ENCODE measurements around the gene CDX1. TPM values are rescaled to one million over a fixed set of nuclear protein-coding genes. Genes with fewer than 3 reads are reported as not detected.

CDX1 gene
- total and polyA plus RNA-seq, 5 donors from 2014 or later: not detected

- no peaks in the 10 kb centered on the region for H3K27me3 ChIP-seq (ENCODE audit: control insufficient read depth, insufficient read depth, low read length)
- H3K4me3 ChIP-seq (ENCODE audit: low read depth, low read length): no peak overlapping the region
- no peaks in the 10 kb centered on the region for H3K9me3 ChIP-seq (ENCODE audit: control insufficient read depth in 2 of 2, low read length in 2 of 2)
- no peaks in the 10 kb centered on the region for H3K4me1 Mint-ChIP-seq
- H3K9me3 Mint-ChIP-seq: no peaks in the 10 kb centered on the region
- no peaks in the 10 kb centered on the region for H3K36me3 ChIP-seq (ENCODE audit: control insufficient read depth, insufficient read depth, low read length)
- no peaks in the 10 kb centered on the region for H3K4me1 ChIP-seq (ENCODE audit: control insufficient read depth, insufficient read depth, low read length, poor library complexity, severe bottlenecking)
- ATAC-seq (ENCODE audit: low read depth in 2 of 2) (no peak), DNase-seq (no peak)
- peaks cover 5% of the 10 kb centered on the region for H3K27me3 Mint-ChIP-seq
- no peak overlapping the region for H3K4me3 Mint-ChIP-seq
- H3K27ac ChIP-seq (ENCODE audit: insufficient read depth, low read length, poor library complexity, severe bottlenecking): no peak overlapping the region
- H3K27ac Mint-ChIP-seq: peak overlapping the region in 1 of 3 donors; percentile 52
- no peaks in the 10 kb centered on the region for H3K36me3 Mint-ChIP-seq
Observed at GRCh38 chr5:150138551-150139265, 27.9 kb upstream of the CDX1 start.

GRCh38 chr5:150139334-150139733 lies 27.2 kb upstream of the CDX1 start:
- H3K27me3 Mint-ChIP-seq: peaks cover 5% of the 10 kb centered on the region
- ATAC-seq (ENCODE audit: low read depth in 2 of 2): no peak

GRCh38 chr5:150140830-150141229 lies 25.7 kb upstream of the CDX1 start:
- Mint-ChIP-seq H3K36me3 (no peaks in the 10 kb centered on the region), H3K9me3 (no peaks in the 10 kb centered on the region), H3K27ac (no peak overlapping the region), H3K27me3 (peaks cover 5% of the 10 kb centered on the region), H3K4me3 (no peak overlapping the region), H3K4me1 (peaks cover 0 to 3% (median under 1%) of the 10 kb centered on the region in 4 donors)
- Histone ChIP-seq H3K4me3 (ENCODE audit: low read depth, low read length) (no peak overlapping the region), H3K27ac (ENCODE audit: insufficient read depth, low read length, poor library complexity, severe bottlenecking) (no peak overlapping the region), H3K27me3 (ENCODE audit: control insufficient read depth, insufficient read depth, low read length) (no peaks in the 10 kb centered on the region), H3K36me3 (ENCODE audit: control insufficient read depth, insufficient read depth, low read length) (no peaks in the 10 kb centered on the region), H3K9me3 (ENCODE audit: control insufficient read depth in 2 of 2, low read length in 2 of 2) (no peaks in the 10 kb centered on the region), H3K4me1 (ENCODE audit: control insufficient read depth, insufficient read depth, low read length, poor library complexity, severe bottlenecking) (no peaks in the 10 kb centered on the region)
- ATAC-seq (ENCODE audit: low read depth in 2 of 2) (no peak), DNase-seq (no peak)

More at GRCh38 chr5:150139334-150139733, 27.2 kb upstream of the CDX1 start:
- Histone ChIP-seq H3K36me3 (ENCODE audit: control insufficient read depth, insufficient read depth, low read length) (no peaks in the 10 kb centered on the region), H3K27me3 (ENCODE audit: control insufficient read depth, insufficient read depth, low read length) (no peaks in the 10 kb centered on the region), H3K4me3 (ENCODE audit: low read depth, low read length) (no peak overlapping the region), H3K27ac (ENCODE audit: insufficient read depth, low read length, poor library complexity, severe bottlenecking) (no peak overlapping the region), H3K4me1 (ENCODE audit: control insufficient read depth, insufficient read depth, low read length, poor library complexity, severe bottlenecking) (no peaks in the 10 kb centered on the region), H3K9me3 (ENCODE audit: control insufficient read depth in 2 of 2, low read length in 2 of 2) (no peaks in the 10 kb centered on the region)
- Mint-ChIP-seq H3K9me3 (no peaks in the 10 kb centered on the region), H3K27ac (no peak overlapping the region), H3K4me1 (no peaks in the 10 kb centered on the region), H3K4me3 (no peak overlapping the region), H3K36me3 (no peaks in the 10 kb centered on the region)
- DNase-seq: no peak

- H3K27me3 ChIP-seq (ENCODE audit: control insufficient read depth, insufficient read depth, low read length): no peaks in the 10 kb centered on the region
- peaks cover 0 to 3% (median under 1%) of the 10 kb centered on the region in 4 donors for H3K4me1 Mint-ChIP-seq
- no peak overlapping the region for H3K27ac Mint-ChIP-seq
- no peaks in the 10 kb centered on the region for H3K9me3 Mint-ChIP-seq
- ATAC-seq (ENCODE audit: low read depth in 2 of 2) (no peak), DNase-seq (no peak)
- no peaks in the 10 kb centered on the region for H3K36me3 ChIP-seq (ENCODE audit: control insufficient read depth, insufficient read depth, low read length)
- H3K4me1 ChIP-seq (ENCODE audit: control insufficient read depth, insufficient read depth, low read length, poor library complexity, severe bottlenecking): no peaks in the 10 kb centered on the region
- no peak overlapping the region for H3K27ac ChIP-seq (ENCODE audit: insufficient read depth, low read length, poor library complexity, severe bottlenecking)
- H3K4me3 ChIP-seq (ENCODE audit: low read depth, low read length): no peak overlapping the region
- H3K4me3 Mint-ChIP-seq: no peak overlapping the region
- peaks cover 5% of the 10 kb centered on the region for H3K27me3 Mint-ChIP-seq
- H3K9me3 ChIP-seq (ENCODE audit: control insufficient read depth in 2 of 2, low read length in 2 of 2): no peaks in the 10 kb centered on the region
- no peaks in the 10 kb centered on the region for H3K36me3 Mint-ChIP-seq
Observed at GRCh38 chr5:150141544-150142184, 24.9 kb upstream of the CDX1 start.

- H3K9me3 ChIP-seq (ENCODE audit: control insufficient read depth in 2 of 2, low read length in 2 of 2): no peaks in the 10 kb centered on the region
- H3K36me3 ChIP-seq (ENCODE audit: control insufficient read depth, insufficient read depth, low read length): no peaks in the 10 kb centered on the region
- H3K27ac ChIP-seq (ENCODE audit: insufficient read depth, low read length, poor library complexity, severe bottlenecking): no peak overlapping the region
- ATAC-seq (ENCODE audit: low read depth in 2 of 2) (no peak), DNase-seq (no peak)
- Mint-ChIP-seq H3K9me3 (no peaks in the 10 kb centered on the region), H3K4me3 (no peak overlapping the region), H3K27me3 (peaks cover 5% of the 10 kb centered on the region), H3K27ac (no peak overlapping the region), H3K36me3 (no peaks in the 10 kb centered on the region), H3K4me1 (peaks cover 0 to 3% (median under 1%) of the 10 kb centered on the region in 4 donors)
- H3K4me1 ChIP-seq (ENCODE audit: control insufficient read depth, insufficient read depth, low read length, poor library complexity, severe bottlenecking): no peaks in the 10 kb centered on the region
- H3K27me3 ChIP-seq (ENCODE audit: control insufficient read depth, insufficient read depth, low read length): no peaks in the 10 kb centered on the region
- no peak overlapping the region for H3K4me3 ChIP-seq (ENCODE audit: low read depth, low read length)
Observed at GRCh38 chr5:150142185-150142958, 24.2 kb upstream of the CDX1 start.

GRCh38 chr5:150142959-150143349 lies 23.6 kb upstream of the CDX1 start:
- no peaks in the 10 kb centered on the region for H3K36me3 ChIP-seq (ENCODE audit: control insufficient read depth, insufficient read depth, low read length)
- no peak overlapping the region for H3K4me3 Mint-ChIP-seq
- H3K9me3 ChIP-seq (ENCODE audit: control insufficient read depth in 2 of 2, low read length in 2 of 2): no peaks in the 10 kb centered on the region
- no peaks in the 10 kb centered on the region for H3K4me1 ChIP-seq (ENCODE audit: control insufficient read depth, insufficient read depth, low read length, poor library complexity, severe bottlenecking)
- no peaks in the 10 kb centered on the region for H3K36me3 Mint-ChIP-seq
- H3K27ac Mint-ChIP-seq: no peak overlapping the region
- no peak overlapping the region for H3K4me3 ChIP-seq (ENCODE audit: low read depth, low read length)
- no peaks in the 10 kb centered on the region for H3K9me3 Mint-ChIP-seq
- no peak for ATAC-seq (ENCODE audit: low read depth in 2 of 2)
- DNase-seq: no peak
- no peak overlapping the region for H3K27ac ChIP-seq (ENCODE audit: insufficient read depth, low read length, poor library complexity, severe bottlenecking)
- peaks cover 5% of the 10 kb centered on the region for H3K27me3 Mint-ChIP-seq
- H3K27me3 ChIP-seq (ENCODE audit: control insufficient read depth, insufficient read depth, low read length): no peaks in the 10 kb centered on the region
- peaks cover 0 to 3% (median under 1%) of the 10 kb centered on the region in 4 donors for H3K4me1 Mint-ChIP-seq

GRCh38 chr5:150143350-150144245 lies 23.0 kb upstream of the CDX1 start:
- Histone ChIP-seq H3K4me1 (ENCODE audit: control insufficient read depth, insufficient read depth, low read length, poor library complexity, severe bottlenecking) (no peaks in the 10 kb centered on the region), H3K36me3 (ENCODE audit: control insufficient read depth, insufficient read depth, low read length) (no peaks in the 10 kb centered on the region), H3K4me3 (ENCODE audit: low read depth, low read length) (no peak overlapping the region), H3K9me3 (ENCODE audit: control insufficient read depth in 2 of 2, low read length in 2 of 2) (no peaks in the 10 kb centered on the region), H3K27me3 (ENCODE audit: control insufficient read depth, insufficient read depth, low read length) (no peaks in the 10 kb centered on the region), H3K27ac (ENCODE audit: insufficient read depth, low read length, poor library complexity, severe bottlenecking) (no peak overlapping the region)
- H3K36me3 Mint-ChIP-seq: no peaks in the 10 kb centered on the region
- H3K27ac Mint-ChIP-seq: no peak overlapping the region
- no peak for ATAC-seq (ENCODE audit: low read depth in 2 of 2)
- H3K4me3 Mint-ChIP-seq: no peak overlapping the region
- peaks cover 0 to 3% (median under 1%) of the 10 kb centered on the region in 4 donors for H3K4me1 Mint-ChIP-seq
- DNase-seq: no peak
- H3K27me3 Mint-ChIP-seq: peaks cover 9% of the 10 kb centered on the region
- H3K9me3 Mint-ChIP-seq: no peaks in the 10 kb centered on the region

Data from CD4-positive, CD25-positive, alpha-beta regulatory T cell (primary cell).